ENCODE measurements around the gene NOS1. TPM values are rescaled to one million over a fixed set of nuclear protein-coding genes. Genes with fewer than 3 reads are reported as not detected.

NOS1 gene
- total RNA-seq, 1 experiment from 2014 or later = 2.3 TPM

- no CpG with 5 or more reads among the region's 1 CpG for WGBS (ENCODE audit: extremely low coverage, insufficient read length, low lambda C conversion rate)
- TF ChIP-seq, protein P1, sequence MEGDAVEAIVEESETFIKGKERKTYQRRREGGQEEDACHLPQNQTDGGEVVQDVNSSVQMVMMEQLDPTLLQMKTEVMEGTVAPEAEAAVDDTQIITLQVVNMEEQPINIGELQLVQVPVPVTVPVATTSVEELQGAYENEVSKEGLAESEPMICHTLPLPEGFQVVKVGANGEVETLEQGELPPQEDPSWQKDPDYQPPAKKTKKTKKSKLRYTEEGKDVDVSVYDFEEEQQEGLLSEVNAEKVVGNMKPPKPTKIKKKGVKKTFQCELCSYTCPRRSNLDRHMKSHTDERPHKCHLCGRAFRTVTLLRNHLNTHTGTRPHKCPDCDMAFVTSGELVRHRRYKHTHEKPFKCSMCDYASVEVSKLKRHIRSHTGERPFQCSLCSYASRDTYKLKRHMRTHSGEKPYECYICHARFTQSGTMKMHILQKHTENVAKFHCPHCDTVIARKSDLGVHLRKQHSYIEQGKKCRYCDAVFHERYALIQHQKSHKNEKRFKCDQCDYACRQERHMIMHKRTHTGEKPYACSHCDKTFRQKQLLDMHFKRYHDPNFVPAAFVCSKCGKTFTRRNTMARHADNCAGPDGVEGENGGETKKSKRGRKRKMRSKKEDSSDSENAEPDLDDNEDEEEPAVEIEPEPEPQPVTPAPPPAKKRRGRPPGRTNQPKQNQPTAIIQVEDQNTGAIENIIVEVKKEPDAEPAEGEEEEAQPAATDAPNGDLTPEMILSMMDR (conservative IDR thresholded peaks at IDR 0.05) = no peak
- no peak overlapping the region for H3K27ac Mint-ChIP-seq
These were observed 33.1 kb upstream of the NOS1 start for GRCh38 chr12:117394491-117394890.

More at GRCh38 chr12:117394491-117394890, 33.1 kb upstream of the NOS1 start:
- no peak overlapping the region for H3K23ac ChIP-seq (ENCODE audit: insufficient read length, low read depth, low read length)
- H2AFZ ChIP-seq (ENCODE audit: low read length) = no peak overlapping the region
- H3K9ac ChIP-seq (ENCODE audit: extremely low read depth, insufficient read length, low read length) = no peak overlapping the region
- no peak overlapping the region for H4K8ac ChIP-seq (replicated peaks; ENCODE audit: insufficient read length, low read depth, low read length)
- no peak overlapping the region for H3K4me2 ChIP-seq (ENCODE audit: insufficient read depth, insufficient read length, low read length)
- H3K9me3 ChIP-seq (ENCODE audit: control insufficient read depth, low read depth, low read length) = no peaks in the 10 kb centered on the region
- peak overlapping the region; percentile 66 for H3K56ac ChIP-seq (ENCODE audit: insufficient read length, low read depth, low read length)
- no peak overlapping the region for H2BK20ac ChIP-seq (ENCODE audit: low read depth, low read length, poor library complexity, severe bottlenecking)
- H3T11ph ChIP-seq (ENCODE audit: low read length) = no peak overlapping the region
- H3K4me3 Mint-ChIP-seq = no peak overlapping the region
- no peaks in the 10 kb centered on the region for H3K4me1 ChIP-seq (ENCODE audit: insufficient read depth, low read length)
- H3K27me3 Mint-ChIP-seq (ENCODE audit: low read depth) = peaks cover 12% of the 10 kb centered on the region
- H3K27me3 ChIP-seq (ENCODE audit: insufficient read depth, low read length) = no peaks in the 10 kb centered on the region
- no peak overlapping the region for H4K5ac ChIP-seq (ENCODE audit: insufficient read length, low read depth, low read length)
- no peak overlapping the region for H3K14ac ChIP-seq (ENCODE audit: insufficient read depth, low read length)
- H3K79me2 ChIP-seq (ENCODE audit: insufficient read depth, low read length) = no peaks in the 10 kb centered on the region
- H3K18ac ChIP-seq (ENCODE audit: insufficient read length, low read depth, low read length) = no peak overlapping the region
- 0 out of 2 replicates have a peak overlapping the region, but pooled peaks have one; percentile 37 for H2BK15ac ChIP-seq (ENCODE audit: low read depth, low read length)
- DNase-seq = no peak
- no peaks in the 10 kb centered on the region for H3K79me1 ChIP-seq (ENCODE audit: insufficient read depth, low read depth, low read length, poor library complexity, severe bottlenecking)
- H2BK12ac ChIP-seq (ENCODE audit: insufficient read length, low read depth, low read length) = no peak overlapping the region
- no peaks in the 10 kb centered on the region; a peak in 1 of 7 replicates for H3K36me3 Mint-ChIP-seq (ENCODE audit: insufficient read depth in 1 of 3, low read depth in 3 of 3)
- no peaks in the 10 kb centered on the region for H4K20me1 ChIP-seq (ENCODE audit: control insufficient read depth, insufficient read depth, insufficient read length)
- no peak overlapping the region for H3K27ac ChIP-seq (ENCODE audit: insufficient read length, low read depth, low read length)
- no peaks in the 10 kb centered on the region for H3K4me1 Mint-ChIP-seq
- no peak overlapping the region for H2BK120ac ChIP-seq (ENCODE audit: low read depth, low read length, poor library complexity, severe bottlenecking)
- H2AK5ac ChIP-seq (ENCODE audit: insufficient read length, low read length) = no peak overlapping the region
- H3K9me3 Mint-ChIP-seq = peaks cover 0 to 4% of the 10 kb centered on the region in 2 experiments; a peak in 3 of 5 replicates
- H4K91ac ChIP-seq (ENCODE audit: insufficient read length, low read depth, low read length) = no peak overlapping the region
- no peak overlapping the region for H3K4ac ChIP-seq (ENCODE audit: low read depth, low read length)
- no peak overlapping the region for H2BK5ac ChIP-seq (ENCODE audit: insufficient read length, low read length)
- H3K23me2 ChIP-seq (ENCODE audit: insufficient read length, low read depth, low read length, poor library complexity, severe bottlenecking) = no peaks in the 10 kb centered on the region
